ENCODE results near the gene IL15RA. TPM values are rescaled to one million over a fixed set of nuclear protein-coding genes. Genes with fewer than 3 reads are reported as not detected.

IL15RA gene
- polyA plus RNA-seq, 2 of the 4 experiments (the other 2 are of a cell fraction): 0.46 to 0.83 TPM

GRCh38 chr10:5970527-5970926 is 6.8 kb downstream of the IL15RA start:
- TF ChIP-seq KDM1A (IDR thresholded peaks at IDR 0.05; ENCODE audit: low read depth) (no peak), ATOH8 (CRISPR knock-in tag; IDR thresholded peaks at IDR 0.05; ENCODE audit: low read depth) (no peak), EHMT2 (IDR thresholded peaks at IDR 0.05; ENCODE audit: low read depth) (no peak), CHD2 (IDR thresholded peaks at IDR 0.05; ENCODE audit: low read length, partially characterized antibody) (no peak), PBX3 (IDR thresholded peaks at IDR 0.05) (no peak), CTCF (IDR thresholded peaks at IDR 0.05) (no peak), POLR2AphosphoS2 (conservative IDR thresholded peaks at IDR 0.05; ENCODE audit: low read length) (no peak), RNF2 (IDR thresholded peaks at IDR 0.05; ENCODE audit: borderline replicate concordance, low read depth) (no peak), ZSCAN20 (CRISPR knock-in tag; IDR thresholded peaks at IDR 0.05) (no peak), NR3C1 (IDR thresholded peaks at IDR 0.05) (no peak), JUNB (IDR thresholded peaks at IDR 0.05) (no peak), TFCP2L1 (CRISPR knock-in tag; IDR thresholded peaks at IDR 0.05) (no peak), HDAC2 (IDR thresholded peaks at IDR 0.05) (no peak), EHF (CRISPR knock-in tag; IDR thresholded peaks at IDR 0.05) (no peak), HMGXB4 (CRISPR knock-in tag; IDR thresholded peaks at IDR 0.05; ENCODE audit: borderline replicate concordance) (no peak), REST (IDR thresholded peaks at IDR 0.05) (no peak), GATA3 (IDR thresholded peaks at IDR 0.05; ENCODE audit: borderline replicate concordance) (no peak), CBX8 (IDR thresholded peaks at IDR 0.05) (no peak), HEYL (CRISPR knock-in tag; IDR thresholded peaks at IDR 0.05) (no peak), SMC3 (IDR thresholded peaks at IDR 0.05) (no peak)
- no peak overlapping the region for H3K27ac ChIP-seq
- no peak for DNase-seq (ENCODE audit: low read depth in 1 of 2, low spot score in 1 of 2)
- 73% methylated on average over 3 of the region's 3 CpGs for WGBS (ENCODE audit: missing lambda C conversion rate)
- no peak overlapping the region for H3K4me2 ChIP-seq
- no peak overlapping the region for H3K4me3 ChIP-seq
- ChIA-PET CTCF (interaction anchor here (1.4 kb wide), 1 partner anchor 17 kb away, joined by 3 read pairs; no protein-coding TSS in a partner anchor), POLR2A (no interaction called here)
- FAIRE-seq: no peak
- H3K9me3 ChIP-seq: no peaks in the 10 kb centered on the region
- no peaks in the 10 kb centered on the region for H3K4me1 ChIP-seq
- no peak for ATAC-seq
